Right atrium auricular region (tissue), 2 donors: ENCODE results near the gene TAF11L13. TPM values are rescaled to one million over a fixed set of nuclear protein-coding genes. Genes with fewer than 3 reads are reported as not detected.
"Not testable (repeated sequence)": the region's sequence is repeated elsewhere in the genome, so short reads cannot be mapped to it uniquely, and the experiment has no call there.

Experiments used
- DNase-seq: peaks from one replicate; pipeline ENCODE4 v3.0.0-alpha.2; 2019; ENCODE audit warnings: low spot score
- H3K27ac ChIP-seq, 2 donors: fragments of 200-600 bp; sonication (generic); 1 replicate in 1 of 2; 2 replicates in 1 of 2; pipeline ENCODE4 v1.5.1; 2016 to 2019
- H3K27me3 ChIP-seq, 2 donors: fragments of 200-600 bp; sonication (generic); one replicate each; pipeline versions ENCODE4 v1.5.1 to v1.6.0; 2017 to 2019
- H3K36me3 ChIP-seq: fragments of 200-600 bp; sonication (generic); one replicate; pipeline ENCODE4 v1.5.1; 2016
- H3K4me1 ChIP-seq, 2 donors: fragments of 200-600 bp; sonication (generic); one replicate each; pipeline versions ENCODE4 v1.5.1 to v1.6.0; 2017 to 2019
- H3K4me3 ChIP-seq, 2 donors: fragments of 200-600 bp; sonication (generic); 1 replicate in 1 of 2; 2 replicates in 1 of 2; pipeline ENCODE4 v1.5.1; 2017 to 2019; ENCODE audit warnings: mild to moderate bottlenecking in 1 of 2, moderate library complexity in 1 of 2
- H3K9me3 ChIP-seq, 2 donors: fragments of 200-600 bp; sonication (generic); one replicate each; pipeline ENCODE4 v1.5.1; 2019
- CTCF ChIP-seq, 2 donors: fragments of 200-600 bp; sonication (generic); IDR thresholded peaks; one replicate each; pipeline ENCODE4 v1.5.1; 2019; ENCODE audit warnings: antibody characterized with exemption in 2 of 2
- total RNA-seq, 2 donors: library from RNA; depleted of rRNA; stranded (reverse); fragments of >200 nt; gene quantifications; one replicate each; pipeline ENCODE4 v1.1.0, GENCODE V29; 2016

Gene TAF11L13
- not detected for total RNA-seq

- H3K9me3 ChIP-seq, H3K27ac ChIP-seq, H3K4me3 ChIP-seq, H3K36me3 ChIP-seq, DNase-seq, H3K4me1 ChIP-seq, H3K27me3 ChIP-seq: not testable (repeated sequence)
Observed at GRCh38 chr5:17631788-17632187, at the start of gene TAF11L13. Gene TAF11L13 (plus strand): TSS chr5:17632088.

- not testable (repeated sequence) for H3K9me3 ChIP-seq, H3K36me3 ChIP-seq, H3K4me3 ChIP-seq, DNase-seq, H3K4me1 ChIP-seq, H3K27ac ChIP-seq, H3K27me3 ChIP-seq
Observed at GRCh38 chr5:17585658-17586057, 46.2 kb upstream of the TAF11L13 start, which contains the start of gene TAF11L7. Gene TAF11L7 (minus strand): TSS chr5:17585758.

GRCh38 chr5:17590860-17591259, 41.0 kb upstream of the TAF11L13 start, which contains the start of gene TAF11L8:
Gene TAF11L8 (minus strand): TSS chr5:17590960.
- not testable (repeated sequence) for DNase-seq, H3K4me3 ChIP-seq, H3K36me3 ChIP-seq, H3K27me3 ChIP-seq, H3K4me1 ChIP-seq, H3K9me3 ChIP-seq, H3K27ac ChIP-seq

DNA sequence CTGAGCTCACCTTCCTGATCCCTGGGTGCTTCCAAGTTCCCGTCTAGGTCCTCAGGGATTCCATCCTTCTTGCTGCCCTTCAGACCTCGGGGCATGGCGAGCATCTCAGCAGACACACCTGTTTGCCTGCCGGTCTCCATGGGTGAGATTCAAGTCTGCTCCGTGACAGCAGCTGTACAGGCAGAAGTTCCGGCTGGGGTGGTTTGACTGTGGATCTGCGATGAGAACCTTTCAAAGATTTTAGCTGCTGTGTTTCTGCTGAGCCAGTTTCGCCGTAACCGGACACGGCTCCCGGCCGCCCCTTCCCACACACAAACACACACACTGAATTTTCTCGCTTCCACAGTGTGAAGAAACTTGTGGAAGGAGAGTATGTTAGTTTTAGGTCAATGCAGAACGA, 37.6 kb upstream of the TAF11L13 start, which contains the start of gene TAF11L9:
TAF11L9 (minus strand) TSS at position 140 of the 400 bp plus-strand sequence.
- H3K4me1 ChIP-seq, H3K4me3 ChIP-seq, H3K27ac ChIP-seq, H3K9me3 ChIP-seq, DNase-seq, H3K36me3 ChIP-seq, H3K27me3 ChIP-seq: not testable (repeated sequence)

- H3K27ac ChIP-seq, H3K4me1 ChIP-seq, H3K9me3 ChIP-seq, H3K27me3 ChIP-seq, H3K36me3 ChIP-seq, H3K4me3 ChIP-seq, DNase-seq: not testable (repeated sequence)
Observed at GRCh38 chr5:17597728-17598127, 34.2 kb upstream of the TAF11L13 start, which contains the start of gene TAF11L10. Gene TAF11L10 (minus strand): TSS chr5:17597828.

DNA sequence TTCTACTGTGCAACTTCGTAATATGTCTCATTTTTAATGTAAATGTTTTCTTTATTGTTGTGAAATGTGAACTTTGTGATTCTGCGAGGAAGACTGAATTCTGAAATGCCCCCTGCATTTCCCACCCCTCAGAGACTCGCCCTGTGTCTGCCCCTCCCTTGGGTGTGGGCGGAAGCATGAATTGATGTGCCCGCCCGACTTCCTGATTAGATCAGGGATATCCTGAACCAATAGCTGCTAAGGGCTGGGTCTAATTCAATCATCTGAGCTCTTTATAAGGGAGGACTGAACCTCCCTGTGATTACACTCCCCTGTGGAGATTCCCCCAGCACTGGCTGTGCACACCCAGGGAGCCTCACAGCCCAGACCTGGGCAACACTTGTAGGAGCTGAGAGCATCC, 28.0 kb upstream of the TAF11L13 start, which contains the start of gene TAF11L11:
TAF11L11 (plus strand) TSS at position 304 of the 400 bp plus-strand sequence.
- H3K4me3 ChIP-seq, DNase-seq, H3K27ac ChIP-seq, H3K9me3 ChIP-seq, H3K27me3 ChIP-seq, H3K4me1 ChIP-seq, H3K36me3 ChIP-seq: not testable (repeated sequence)

DNA sequence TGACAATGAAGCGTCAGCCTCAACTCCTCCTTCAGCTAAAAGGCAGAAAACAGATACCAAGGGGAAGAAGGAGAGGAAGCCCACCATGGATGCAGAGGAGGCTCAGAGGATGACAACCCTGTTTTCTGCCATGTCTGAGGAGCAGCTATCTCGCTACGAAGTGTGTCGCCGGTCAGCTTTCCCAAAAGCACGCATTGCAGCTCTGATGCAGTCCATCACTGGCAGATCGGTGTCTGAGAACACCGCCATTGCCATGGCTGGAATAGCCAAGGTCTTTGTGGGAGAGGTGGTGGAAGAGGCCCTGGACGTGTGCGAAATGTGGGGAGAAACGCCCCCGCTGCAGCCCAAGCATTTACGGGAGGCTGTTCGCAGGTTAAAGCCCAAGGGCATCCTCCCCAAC, 26.9 kb upstream of the TAF11L13 start:
- Histone ChIP-seq H3K4me1 (no peaks in the 10 kb centered on the region), H3K27me3 (no peaks in the 10 kb centered on the region), H3K27ac (no peak overlapping the region), H3K9me3 (no peaks in the 10 kb centered on the region), H3K36me3 (no peaks in the 10 kb centered on the region), H3K4me3 (no peak overlapping the region)
- no peak for DNase-seq
- no peak for TF ChIP-seq CTCF (IDR thresholded peaks at IDR 0.05)

DNA sequence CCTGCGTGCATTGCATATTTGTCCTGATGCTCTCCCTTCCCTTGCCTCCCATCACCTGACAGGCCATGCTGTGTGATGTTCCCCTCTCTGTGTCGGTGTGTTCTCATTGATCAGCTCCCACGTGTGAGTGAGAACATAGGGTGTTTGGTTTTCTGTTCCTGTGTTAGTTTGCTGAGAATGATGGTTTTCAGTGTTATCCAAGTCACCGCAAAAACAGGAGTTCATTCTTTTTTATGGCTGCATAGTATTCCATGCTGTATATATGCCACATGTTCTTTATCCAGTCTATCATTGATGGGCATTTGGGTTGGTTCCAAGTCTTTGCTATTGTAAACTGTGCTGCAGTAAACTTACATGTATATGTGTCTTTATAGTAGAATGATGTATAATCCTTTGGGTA, 24.4 kb upstream of the TAF11L13 start:
- not testable (repeated sequence) for H3K9me3 ChIP-seq, H3K27ac ChIP-seq, H3K27me3 ChIP-seq, H3K36me3 ChIP-seq, H3K4me1 ChIP-seq, DNase-seq, H3K4me3 ChIP-seq

GRCh38 chr5:17610092-17610491, 21.8 kb upstream of the TAF11L13 start, which contains the start of gene TAF11L12:
Gene TAF11L12 (plus strand): TSS chr5:17610392.
- DNase-seq, H3K4me1 ChIP-seq, H3K9me3 ChIP-seq, H3K27me3 ChIP-seq, H3K36me3 ChIP-seq, H3K4me3 ChIP-seq, H3K27ac ChIP-seq: not testable (repeated sequence)

DNA sequence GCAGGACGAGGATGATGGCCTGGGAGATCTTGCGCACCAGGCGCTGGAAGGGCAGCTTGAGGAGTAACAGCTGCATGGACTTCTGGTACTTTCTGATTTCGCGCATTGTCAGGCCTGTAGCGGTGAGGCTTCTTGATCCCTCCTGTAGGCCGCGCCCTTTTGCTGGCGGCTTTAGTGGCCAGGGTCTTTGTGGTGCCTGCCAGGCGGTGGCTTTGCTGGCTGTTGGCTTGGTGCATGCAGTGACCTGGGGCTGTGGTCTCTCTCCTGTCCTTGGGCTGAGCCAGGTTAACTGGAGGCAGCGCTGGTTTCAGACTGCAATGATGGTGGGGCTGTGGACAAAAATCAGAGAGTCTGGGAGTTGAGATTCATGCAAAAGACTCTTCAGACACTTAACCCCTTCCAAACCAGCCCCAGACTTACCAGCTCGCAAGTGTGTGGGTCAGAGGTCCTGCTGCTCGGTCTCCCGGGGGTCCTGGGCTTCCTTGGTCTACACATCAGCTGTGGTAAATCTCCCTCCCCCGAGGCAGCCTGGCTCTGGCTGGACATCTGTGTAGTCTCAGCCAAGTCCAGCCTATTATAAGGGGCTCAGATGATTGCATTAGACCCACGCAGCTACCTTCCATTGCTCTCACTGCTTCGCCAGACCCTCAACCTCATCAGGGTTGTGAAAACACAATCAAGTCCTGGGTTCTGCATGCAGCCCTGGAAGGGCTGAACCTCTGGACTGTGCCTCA, 16.8 kb upstream of the TAF11L13 start:
- Histone ChIP-seq H3K27me3 (no peaks in the 10 kb centered on the region), H3K27ac (no peak overlapping the region), H3K4me3 (no peak overlapping the region), H3K36me3 (no peaks in the 10 kb centered on the region), H3K4me1 (no peaks in the 10 kb centered on the region), H3K9me3 (no peaks in the 10 kb centered on the region)
- DNase-seq, result no peak
- TF ChIP-seq CTCF (IDR thresholded peaks at IDR 0.05), result no peak
